ENCODE measurements around the gene BTBD7. TPM values are rescaled to one million over a fixed set of nuclear protein-coding genes. Genes with fewer than 3 reads are reported as not detected.

The BTBD7 gene
- total RNA-seq, 1 experiment from 2014 or later, result 30.8 TPM

- no peak for TF ChIP-seq ZBTB33 (IDR thresholded peaks at IDR 0.05; ENCODE audit: extremely low read depth, insufficient replicate concordance, low read length)
- TF ChIP-seq POLR2AphosphoS5 (IDR thresholded peaks at IDR 0.05; ENCODE audit: low read depth, low read length), result no peak
- no peak for TF ChIP-seq TCF7L2 (IDR thresholded peaks at IDR 0.05; ENCODE audit: borderline replicate concordance, extremely low read depth, insufficient read depth, insufficient read length)
- no peak for TF ChIP-seq POLR2A (IDR thresholded peaks at IDR 0.05; ENCODE audit: borderline replicate concordance, extremely low read depth, insufficient read depth, insufficient read length)
- TF ChIP-seq ZNF274 (IDR thresholded peaks at IDR 0.05; ENCODE audit: low read depth, low read length), result no peak
- TF ChIP-seq MAX (IDR thresholded peaks at IDR 0.05), result no peak
- no peak for TF ChIP-seq CBX3 (IDR thresholded peaks at IDR 0.05; ENCODE audit: low read depth)
- no peak for TF ChIP-seq FOSL1 (IDR thresholded peaks at IDR 0.05; ENCODE audit: low read depth)
- no peak for TF ChIP-seq SRF (IDR thresholded peaks at IDR 0.05; ENCODE audit: low read depth)
- TF ChIP-seq REST (IDR thresholded peaks at IDR 0.05; ENCODE audit: low read depth), result no peak
- no peak for TF ChIP-seq EGR1 (IDR thresholded peaks at IDR 0.05; ENCODE audit: low read depth)
- TF ChIP-seq SP1 (IDR thresholded peaks at IDR 0.05; ENCODE audit: low read depth), result no peak
- no peak for TF ChIP-seq ELF1 (IDR thresholded peaks at IDR 0.05; ENCODE audit: borderline replicate concordance, low read depth)
- TF ChIP-seq YY1 (IDR thresholded peaks at IDR 0.05; ENCODE audit: extremely low read depth, insufficient replicate concordance, low read depth, low read length), result no peak
- no peak for TF ChIP-seq CTCF (IDR thresholded peaks at IDR 0.05 in 2 of 3, conservative IDR thresholded peaks at IDR 0.05 in 1 of 3; ENCODE audit: borderline replicate concordance in 1 of 3, insufficient read depth in 1 of 3, low read depth in 2 of 3, low read length in 2 of 3)
- no peak for TF ChIP-seq CEBPB (IDR thresholded peaks at IDR 0.05; ENCODE audit: low read depth)
- no peak for TF ChIP-seq ATF3 (IDR thresholded peaks at IDR 0.05)
- no peak overlapping the region for H2AFZ ChIP-seq (ENCODE audit: low read depth, low read length, poor library complexity, severe bottlenecking)
- no peaks in the 10 kb centered on the region for H3K4me1 ChIP-seq (ENCODE audit: control insufficient read depth in 1 of 2, insufficient read depth in 2 of 2, low read length in 2 of 2)
- POLR2A ChIA-PET, result no interaction called here
- peaks cover 8 to 17% of the 10 kb centered on the region in 2 experiments; a peak in 3 of 4 replicates for H3K36me3 ChIP-seq (ENCODE audit: control insufficient read depth in 1 of 2, insufficient read depth in 2 of 2, low read length in 2 of 2)
- no peak for DNase-seq (ENCODE audit: low read depth, low spot score)
- H3K9me3 ChIP-seq (ENCODE audit: control insufficient read depth in 1 of 2, insufficient read depth in 1 of 2, low read depth in 1 of 2, low read length in 2 of 2), result no peaks in the 10 kb centered on the region
- H4K20me1 ChIP-seq (ENCODE audit: insufficient read depth), result no peaks in the 10 kb centered on the region
- RAD21 ChIA-PET (ENCODE audit: low non-redundant PET in 1 of 2, low total read pairs in 2 of 2, uncharacterized antibody in 2 of 2, unreplicated experiment in 2 of 2), result no interaction called here
- no peaks in the 10 kb centered on the region for H3K9me2 ChIP-seq (ENCODE audit: insufficient read depth)
- no peak overlapping the region for H3K27ac ChIP-seq (ENCODE audit: low read depth, low read length)
- no peaks in the 10 kb centered on the region for H3K27me3 ChIP-seq (ENCODE audit: insufficient read depth, low read length)
- ATAC-seq, result no peak
- no peaks in the 10 kb centered on the region for H3K79me2 ChIP-seq (ENCODE audit: insufficient read depth, low read length)
- H3K4me2 ChIP-seq (ENCODE audit: low read length), result no peak overlapping the region
- H3K9ac ChIP-seq (ENCODE audit: low read length), result no peak overlapping the region
- no peak overlapping the region for H3K4me3 ChIP-seq (replicated peaks in 1 of 2; ENCODE audit: low read depth in 1 of 2, low read length in 2 of 2)
- CTCF ChIA-PET, result no interaction called here
- no TSS peak for BruUV-seq (replicated peaks)
- intact Hi-C loops (cut with micrococcal nuclease), result no loop called here
These were observed 104.3 kb downstream of the BTBD7 start for GRCh38 chr14:93228550-93228949.
